Motor neuron (in vitro differentiated cells): Measurements from ENCODE around the gene EPHB4. TPM values are rescaled to one million over a fixed set of nuclear protein-coding genes. Genes with fewer than 3 reads are reported as not detected.

Experiments used
- ATAC-seq, 8 experiments: fragments of 200-7000 bp; cut with Tn5 transposase; replicated peaks in 6 of 8; 2 replicates each; pipeline ENCODE4 v1.8.0; 2021; ENCODE audit warnings: mild to moderate bottlenecking in 8 of 8, moderate library complexity in 8 of 8
- H3K27ac ChIP-seq, 2 donors: fragments of 250-450 bp; sonication (Bioruptor Pico); 2 replicates each; pipeline ENCODE4 v1.9.0; 2021; ENCODE audit warnings: antibody characterized with exemption in 2 of 2, mild to moderate bottlenecking in 2 of 2, moderate library complexity in 1 of 2
- H3K4me1 ChIP-seq, 2 donors: fragments of 250-450 bp; sonication (Bioruptor Pico); replicated peaks in 1 of 2; 2 replicates each; pipeline ENCODE4 v1.6.1; 2021; ENCODE audit warnings: antibody characterized with exemption in 2 of 2, mild to moderate bottlenecking in 2 of 2, moderate library complexity in 1 of 2
- H3K4me3 ChIP-seq, 5 donors: fragments of 250-450 bp; sonication (Bioruptor Pico); 2 replicates each; pipeline ENCODE4 v1.9.0; 2021; ENCODE audit warnings: antibody characterized with exemption in 5 of 5, mild to moderate bottlenecking in 5 of 5, moderate library complexity in 4 of 5
- WGBS, 10 experiments: fragments of 450-650 bp; shearing (Covaris generic); methylation state at CpG; one replicate each; pipeline ENCODE4 v1.0.0; 2022; 5-methylcytosine and 5-hydroxymethylcytosine counted together
- in situ Hi-C, 9 experiments: fragments of 400-800 bp; cut with MboI; loops; one replicate each; pipeline ENCODE4 v1.15.0; 2021; ENCODE audit warnings: low sequenced_read_pairs in 9 of 9, low pct_unique_long_range_greater_than_20kb in 2 of 9; ENCODE audit not compliant: unreplicated experiment in 9 of 9
- total RNA-seq, 8 experiments: library from RNA; unstranded; fragments of 300-600 nt; gene quantifications; 2 replicates each; pipeline versions ENCODE4 v1.2.3 to v1.2.4, GENCODE V29; 2022

The EPHB4 gene
- total RNA-seq, 8 experiments from 2014 or later = 3.5 to 49.9 (median 17.1) TPM

DNA sequence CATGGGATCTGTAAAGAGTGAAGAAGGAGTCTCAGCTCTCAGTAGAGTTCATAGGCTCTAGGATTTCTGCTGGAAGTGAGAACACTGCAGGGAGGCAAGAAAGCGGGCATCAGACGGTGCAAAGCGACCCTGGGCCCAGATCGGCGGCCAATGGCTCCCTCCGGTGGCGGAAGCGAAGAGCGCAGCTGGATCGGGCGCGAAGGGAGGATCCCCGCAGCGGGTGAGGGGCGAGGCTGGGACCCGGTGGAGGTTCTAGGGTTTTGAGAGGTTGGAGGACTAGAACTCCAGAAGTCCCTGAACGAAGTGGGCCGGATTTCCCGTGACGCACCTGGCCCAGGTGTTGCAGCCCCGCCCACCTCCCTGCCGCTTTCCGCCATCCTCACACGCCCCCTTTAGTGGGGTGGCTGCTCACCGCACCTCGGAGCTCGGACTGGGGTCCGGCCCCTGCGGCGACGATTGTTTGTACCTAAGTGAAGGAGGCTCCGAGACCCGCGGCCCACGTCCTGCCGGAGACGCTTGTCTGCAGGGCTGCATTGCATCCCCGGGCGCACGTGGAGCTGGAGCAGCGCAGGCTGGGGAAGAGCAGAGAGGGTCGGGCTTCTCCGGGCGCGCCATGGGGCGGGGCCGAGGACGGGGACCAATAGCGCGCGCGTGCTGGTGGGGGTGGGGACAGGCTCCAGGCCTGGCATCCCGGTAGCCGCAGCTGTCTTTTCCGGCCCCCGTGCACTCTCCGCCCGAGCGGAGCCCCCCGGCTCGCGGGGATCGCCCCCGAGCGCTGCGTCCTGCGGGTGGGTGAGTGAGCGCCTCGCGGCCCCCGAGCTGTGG is 24.9 kb upstream of the EPHB4 start, which contains the start of gene SLC12A9:
Gene SLC12A9, plus strand, starts transcription at position 666 of the 825 bp plus-strand sequence. CDS start 1,485 bp downstream, outside the sequence.
- peak; percentile 99 for ATAC-seq
- 0% methylated on average over 1 to 12 of the region's 71 CpGs; no CpG with 5 or more reads in 4 of the 10 experiments for WGBS, 10 experiments
- peak within 1 kb of the TSS; percentile 50 to 78 (median 77) for H3K4me3 ChIP-seq
- in situ Hi-C loops = loop anchor here in 8 of 9 experiments (10.0 to 25.0 kb wide), 4 partner anchors 57 to 390 kb away; partner anchors contain the start of genes POP7 (in 6 of the 8), SPACDR (in 5 of the 8) and EPO (in 4 of the 8)
- peaks cover 4 to 6% of the 10 kb centered on the region in 2 donors for H3K4me1 ChIP-seq
- H3K27ac ChIP-seq = no peak within 1 kb of the TSS

DNA sequence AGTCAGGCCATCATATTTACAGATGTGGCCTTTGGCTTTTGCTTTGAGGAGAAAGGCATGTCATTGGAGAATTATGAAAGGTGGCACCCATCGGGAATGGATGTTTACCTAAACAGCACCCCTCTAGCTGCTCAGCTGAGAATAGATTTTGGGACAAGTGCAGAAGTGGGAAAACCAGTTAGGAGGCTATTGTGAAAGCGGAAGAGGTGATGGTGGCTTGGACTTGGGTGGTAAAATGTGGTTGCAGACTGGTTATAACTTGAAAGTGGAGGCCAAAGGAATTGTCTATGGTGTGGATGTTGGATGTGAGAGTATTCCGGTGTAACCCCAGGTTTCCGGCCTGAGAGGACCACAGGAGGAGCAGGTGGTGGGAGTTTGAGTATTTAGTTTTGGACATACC is 20.0 kb upstream of the EPHB4 start:
- H3K4me3 ChIP-seq = no peak overlapping the region
- H3K27ac ChIP-seq = no peak overlapping the region
- WGBS, 10 experiments = 80 to 100% (median 98%) methylated on average over 1 to 4 of the region's 4 CpGs; no CpG with 5 or more reads in 6 of the 10 experiments
- H3K4me1 ChIP-seq = no peaks in the 10 kb centered on the region
- in situ Hi-C loops = loop anchor here in 1 of 9 experiments (25.0 kb wide), 1 partner anchor 135 kb away; the partner anchor contains the start of genes EPO and POP7
- ATAC-seq = no peak

DNA sequence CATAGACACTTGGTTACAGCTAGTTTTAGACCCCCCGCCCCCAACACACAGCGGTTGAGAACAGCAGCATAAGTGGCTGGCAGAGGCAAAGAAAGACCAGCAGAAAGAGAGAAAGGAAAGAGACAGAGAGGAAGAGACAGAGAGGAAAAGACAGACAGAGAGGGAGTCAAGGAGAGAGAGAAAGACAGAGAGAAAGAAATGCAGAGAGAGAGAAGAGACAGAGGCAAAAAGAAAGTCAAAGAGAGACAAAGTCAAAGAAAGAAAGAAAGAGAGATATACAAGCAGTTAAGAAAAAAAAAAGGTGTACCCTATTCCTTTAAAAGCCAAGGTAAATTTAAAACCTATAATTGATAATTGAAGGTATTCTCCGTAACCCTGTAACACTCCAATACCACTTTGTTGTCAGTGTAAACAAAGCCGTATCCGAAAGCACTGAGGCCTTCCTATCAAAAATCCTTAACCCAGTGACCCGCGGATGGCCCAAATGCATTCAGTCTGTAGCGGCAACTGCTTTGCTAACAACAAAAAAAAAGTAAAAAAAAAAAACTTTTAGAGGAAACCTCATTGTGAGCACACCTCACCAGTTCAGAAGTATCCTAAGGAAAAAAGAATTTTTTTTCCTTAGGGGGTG is 13.3 kb upstream of the EPHB4 start:
- in situ Hi-C loops = loop anchor here in 1 of 9 experiments (25.0 kb wide), 1 partner anchor 128 kb away; the partner anchor contains the start of genes EPO and POP7
- 22 to 81% (median 39%) methylated on average over 5 to 8 of the region's 8 CpGs; no CpG with 5 or more reads in 1 of the 10 experiments for WGBS, 10 experiments
- no peak overlapping the region for H3K4me3 ChIP-seq
- peaks cover 12 to 13% of the 10 kb centered on the region in 2 donors for H3K4me1 ChIP-seq
- H3K27ac ChIP-seq = no peak overlapping the region
- no peak for ATAC-seq

DNA sequence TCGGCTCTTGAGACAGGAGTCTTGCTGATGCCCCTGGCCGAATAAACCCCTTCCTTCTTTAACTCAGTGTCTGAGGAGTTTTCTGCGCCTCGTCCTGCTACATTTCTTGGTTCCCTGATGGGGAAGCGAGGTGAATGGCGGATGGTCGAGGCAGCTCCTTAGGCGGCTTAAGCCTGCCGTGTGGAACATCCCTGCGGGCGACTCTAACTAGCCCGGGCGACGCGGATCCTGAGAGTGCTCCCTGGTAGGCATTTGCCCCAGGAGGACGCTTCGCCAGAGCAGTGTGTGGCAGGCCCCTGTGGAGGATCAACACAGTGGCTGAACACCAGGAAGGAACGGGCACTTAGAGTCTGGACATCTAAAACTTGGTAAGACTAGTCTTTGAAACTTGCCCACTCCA is 12.0 kb upstream of the EPHB4 start:
- no peak for ATAC-seq
- Histone ChIP-seq H3K27ac (no peak overlapping the region), H3K4me1 (peaks cover 12 to 13% of the 10 kb centered on the region in 2 donors), H3K4me3 (no peak overlapping the region)
- 89 to 96% (median 93%) methylated on average over 2 to 10 of the region's 18 CpGs; no CpG with 5 or more reads in 6 of the 10 experiments for WGBS, 10 experiments
- in situ Hi-C loops = loop anchor here in 1 of 9 experiments (25.0 kb wide), 1 partner anchor 127 kb away; the partner anchor contains the start of genes EPO and POP7

DNA sequence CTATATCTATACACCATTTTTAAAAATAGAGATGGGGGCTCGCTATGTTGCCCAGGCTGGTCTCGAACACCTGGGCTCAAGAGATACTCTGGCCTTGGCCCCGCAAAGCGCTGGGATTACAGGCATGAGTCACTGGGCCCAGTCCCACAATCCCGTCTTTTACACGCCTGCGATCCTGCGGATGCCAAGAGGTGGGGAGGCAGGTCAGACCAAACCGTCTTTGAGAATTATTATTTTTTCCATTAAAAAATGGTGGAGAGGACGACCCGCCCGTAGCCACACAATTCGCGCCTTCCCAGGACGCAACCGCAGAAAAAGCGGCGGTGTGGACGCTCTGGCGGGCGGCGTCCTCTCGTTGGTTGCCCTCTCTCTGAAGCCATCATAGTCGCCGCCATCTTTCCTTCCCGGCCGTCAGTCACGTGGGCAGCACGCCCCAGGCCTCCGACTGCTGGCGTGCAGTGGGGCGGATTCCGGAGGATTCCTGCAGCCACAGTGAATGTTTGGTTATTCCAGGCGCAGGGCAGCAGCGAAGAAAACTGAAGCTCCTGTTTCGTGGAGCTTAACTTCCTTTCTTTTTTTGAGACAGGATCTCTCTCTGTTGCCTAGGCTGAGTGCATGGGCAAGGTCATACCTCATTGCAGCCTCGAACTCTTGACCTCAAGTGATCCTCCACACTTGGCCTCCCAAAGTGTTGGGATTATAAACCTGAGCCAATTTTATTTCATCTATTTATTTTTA is 9.9 kb upstream of the EPHB4 start:
- peak overlapping the region; percentile 74 to 89 for H3K27ac ChIP-seq
- peak; percentile 92 to 99 (median 97) for ATAC-seq
- H3K4me1 ChIP-seq = peaks cover 12 to 13% of the 10 kb centered on the region in 2 donors
- in situ Hi-C loops = loop anchor here in 1 of 9 experiments (25.0 kb wide), 1 partner anchor 125 kb away; the partner anchor contains the start of genes EPO and POP7
- 2 to 33% (median 17%) methylated on average over 2 to 29 of the region's 37 CpGs for WGBS, 10 experiments
- H3K4me3 ChIP-seq = peak overlapping the region; percentile 26 to 42 (median 34)

DNA sequence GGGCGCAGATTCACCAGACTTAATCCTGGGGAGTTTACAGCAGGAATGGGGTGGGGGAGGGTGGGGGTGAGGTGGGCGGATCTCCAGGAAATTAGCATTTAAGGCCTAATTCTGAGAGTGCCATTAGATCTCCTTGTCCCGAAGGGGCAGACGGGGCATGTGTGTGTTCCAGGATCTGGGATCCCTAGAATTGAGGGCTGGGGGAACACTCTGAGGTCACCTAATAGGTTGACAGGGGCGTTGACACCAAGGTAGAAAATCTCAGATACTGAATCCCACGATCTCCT is 9.4 kb upstream of the EPHB4 start:
- WGBS, 10 experiments = no CpG with 5 or more reads among the region's 6 CpGs
- in situ Hi-C loops = loop anchor here in 1 of 9 experiments (25.0 kb wide), 1 partner anchor 124 kb away; the partner anchor contains the start of genes EPO and POP7
- peak in 2 of 8 experiments; percentile 1 to 18 for ATAC-seq
- peak overlapping the region; percentile 74 to 89 for H3K27ac ChIP-seq
- H3K4me3 ChIP-seq = peak overlapping the region; percentile 26 to 42 (median 34)
- H3K4me1 ChIP-seq = peaks cover 12 to 13% of the 10 kb centered on the region in 2 donors

DNA sequence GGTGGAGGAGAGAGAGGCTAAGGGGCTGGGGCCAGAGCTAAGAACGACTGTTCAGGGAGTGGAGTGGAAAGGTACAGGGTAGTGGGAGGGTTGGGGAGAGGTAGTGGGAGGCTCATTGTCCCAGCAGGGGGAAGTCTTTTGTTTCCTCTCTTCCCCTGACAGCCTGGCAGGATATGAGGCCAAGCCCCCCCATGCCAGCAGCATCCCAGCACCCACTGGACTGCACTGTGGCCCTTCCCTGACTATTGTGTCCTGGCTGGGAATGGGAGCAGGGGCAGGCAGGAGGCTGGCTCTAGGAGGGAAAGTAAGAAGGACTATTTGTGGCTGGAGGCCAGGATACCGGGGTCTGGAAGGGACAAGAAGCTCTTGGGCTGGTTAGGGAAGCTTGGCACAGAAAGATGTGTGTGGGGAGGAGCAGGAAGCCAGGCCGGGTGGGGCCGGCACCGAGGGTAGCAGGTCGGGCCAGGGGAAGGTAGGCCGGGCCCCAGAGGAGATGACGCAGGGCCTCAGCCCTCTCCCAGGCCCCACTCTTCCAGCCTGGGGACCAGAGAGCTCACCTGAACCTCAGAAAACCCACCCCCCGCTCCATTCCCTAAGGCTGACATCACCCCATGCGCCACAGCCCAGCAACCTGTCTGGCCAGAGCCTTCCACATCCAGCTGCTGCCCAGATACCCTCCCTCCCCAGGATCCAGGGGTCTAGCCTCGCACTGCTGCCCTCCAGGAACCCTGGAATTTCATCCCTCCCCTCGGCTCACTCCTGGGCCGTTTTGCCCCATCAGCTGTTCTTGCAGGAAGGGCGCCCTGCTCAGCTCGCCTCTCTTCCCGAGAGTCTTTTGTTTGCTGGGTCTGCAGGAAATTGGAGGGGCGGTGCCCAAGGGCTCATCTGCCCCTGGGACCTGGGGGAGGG is 8.8 kb upstream of the EPHB4 start:
- Histone ChIP-seq H3K27ac (peak overlapping the region; percentile 2 to 89), H3K4me3 (no peak overlapping the region), H3K4me1 (peaks cover 12 to 13% of the 10 kb centered on the region in 2 donors)
- 35 to 59% methylated on average over 3 to 12 of the region's 17 CpGs; no CpG with 5 or more reads in 8 of the 10 experiments for WGBS, 10 experiments
- in situ Hi-C loops = loop anchor here in 1 of 9 experiments (25.0 kb wide), 1 partner anchor 124 kb away; the partner anchor contains the start of genes EPO and POP7
- ATAC-seq = peak in 7 of 8 experiments; percentile 5 to 53 (median 21)

DNA sequence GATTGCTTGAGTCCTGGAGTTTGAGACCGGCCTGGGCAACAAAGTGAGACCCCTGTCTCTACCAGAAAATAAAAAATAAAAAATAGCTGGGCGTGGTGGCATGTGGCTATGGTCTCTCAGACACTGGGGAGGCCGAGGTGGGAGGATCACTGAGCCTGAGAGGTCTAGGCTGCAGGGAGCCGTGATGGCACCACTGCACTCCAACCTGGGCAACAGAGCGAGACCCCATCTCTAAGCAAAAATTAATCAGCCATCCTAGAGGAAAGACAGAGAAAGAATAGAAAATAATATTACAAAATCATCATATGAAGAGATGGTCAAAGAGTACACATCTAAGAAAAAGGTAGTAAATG is 4.9 kb upstream of the EPHB4 start:
- WGBS, 10 experiments = 53 to 100% (median 92%) methylated on average over 1 to 5 of the region's 5 CpGs; no CpG with 5 or more reads in 1 of the 10 experiments
- H3K4me1 ChIP-seq = peaks cover 12 to 21% of the 10 kb centered on the region in 2 donors
- no peak for ATAC-seq
- in situ Hi-C loops = loop anchor here in 1 of 9 experiments (25.0 kb wide), 1 partner anchor 120 kb away; the partner anchor contains the start of genes EPO and POP7
- H3K4me3 ChIP-seq = no peak overlapping the region
- no peak overlapping the region for H3K27ac ChIP-seq

DNA sequence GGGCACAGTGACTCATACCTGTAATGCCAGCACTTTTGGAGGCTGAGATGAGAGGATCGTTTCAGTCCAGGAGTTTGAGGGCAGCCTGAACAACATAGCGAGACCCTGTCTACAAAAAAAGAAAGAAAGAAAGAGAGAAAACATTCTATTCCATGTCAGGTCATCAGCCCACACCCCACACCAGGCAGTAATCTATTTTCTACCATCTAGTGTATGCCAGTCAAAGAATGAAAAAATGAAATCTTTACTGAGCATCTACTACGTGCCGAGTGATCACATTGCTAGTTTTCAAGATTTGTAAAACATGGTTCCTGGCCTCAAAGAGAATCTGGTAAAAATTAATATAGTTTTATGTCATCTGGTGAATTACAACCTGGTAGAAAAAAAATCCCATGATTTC is 3.1 kb upstream of the EPHB4 start:
- WGBS, 10 experiments = 7 to 95% (median 73%) methylated on average over 2 to 4 of the region's 4 CpGs
- ATAC-seq = no peak
- Histone ChIP-seq H3K27ac (no peak overlapping the region), H3K4me1 (peaks cover 0 to 8% of the 10 kb centered on the region in 2 donors), H3K4me3 (no peak overlapping the region)
- in situ Hi-C loops = loop anchor here in 1 of 9 experiments (25.0 kb wide), 1 partner anchor 118 kb away; the partner anchor contains the start of genes EPO and POP7

DNA sequence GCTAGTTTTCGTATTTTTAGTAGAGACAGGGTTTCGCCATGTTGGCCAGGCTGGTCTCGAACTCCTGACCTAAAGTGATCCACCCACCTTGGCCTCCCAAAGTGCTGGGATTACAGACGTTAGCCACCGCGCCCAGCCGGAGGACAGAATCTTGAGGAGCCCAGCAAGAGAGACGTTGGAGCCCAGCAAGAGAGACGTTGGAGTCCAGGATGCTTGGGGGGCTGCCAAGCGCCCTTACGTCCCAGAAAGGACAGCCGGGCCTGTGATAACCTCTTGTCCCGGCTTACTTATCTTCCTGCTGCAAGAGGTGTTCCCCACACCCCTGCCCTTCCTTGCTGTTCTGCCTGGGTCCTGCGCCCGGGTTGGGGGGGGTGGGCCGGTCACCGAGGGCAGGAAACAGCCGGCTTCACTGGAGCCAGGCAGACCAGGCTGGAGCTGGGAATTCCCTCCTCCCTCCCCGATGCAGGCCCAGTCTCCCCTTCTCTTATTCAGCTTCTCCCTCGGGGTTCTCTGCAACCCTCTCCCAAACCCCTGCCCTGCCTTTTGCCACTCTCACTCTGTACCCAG is 1.9 kb upstream of the EPHB4 start:
- WGBS, 10 experiments = 42 to 100% (median 73%) methylated on average over 2 to 10 of the region's 20 CpGs; no CpG with 5 or more reads in 6 of the 10 experiments
- Histone ChIP-seq H3K4me3 (no peak overlapping the region), H3K4me1 (peaks cover 0 to 8% of the 10 kb centered on the region in 2 donors), H3K27ac (no peak overlapping the region)
- in situ Hi-C loops = loop anchor here in 1 of 9 experiments (25.0 kb wide), 1 partner anchor 117 kb away; the partner anchor contains the start of genes EPO and POP7
- ATAC-seq = no peak
